NCI-H187 treated with DMSO at 0.1 percent for 48 hours (cell line): ENCODE measurements around the gene LDLRAD4.
"Not testable (repeated sequence)": the region's sequence is repeated elsewhere in the genome, so short reads cannot be mapped to it uniquely, and the experiment has no call there.

Experiments
- DNase-seq: peaks from one replicate; lab custom pipeline; 2025; lab: John Stamatoyannopoulos, UW

LDLRAD4 gene

GRCh38 chr18:13487237-13487636 lies 268.7 kb downstream of the LDLRAD4 start:
- no peak for DNase-seq

- no peak for DNase-seq
These were observed 269.8 kb downstream of the LDLRAD4 start for GRCh38 chr18:13488281-13488929.

GRCh38 chr18:13489303-13489702 lies 270.7 kb downstream of the LDLRAD4 start:
- DNase-seq = not testable (repeated sequence)

- no peak for DNase-seq
These were observed 272.6 kb downstream of the LDLRAD4 start for GRCh38 chr18:13491138-13491537.

DNA sequence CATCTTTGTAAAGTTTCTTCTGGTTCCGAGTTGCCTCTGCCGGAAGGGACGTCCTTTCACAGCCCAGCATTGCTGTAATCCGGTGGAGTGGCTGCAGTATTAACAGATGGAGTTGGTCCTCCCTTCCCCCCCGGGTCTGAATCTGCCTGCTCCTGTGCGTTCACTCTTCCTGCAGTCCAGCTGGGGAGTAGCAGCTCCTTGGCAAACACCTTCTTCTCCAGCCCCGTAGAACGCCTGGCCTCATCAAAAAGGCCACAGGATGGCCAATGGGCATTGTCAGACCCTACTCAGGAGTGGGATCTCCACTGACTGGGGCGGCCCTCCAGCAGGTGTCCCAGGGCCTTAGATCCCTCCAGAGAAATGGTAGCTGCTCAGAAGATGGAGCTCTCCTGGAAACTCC lies 273.8 kb downstream of the LDLRAD4 start:
- no peak for DNase-seq

- DNase-seq = no peak
These were observed 274.5 kb downstream of the LDLRAD4 start for GRCh38 chr18:13493079-13493478.

DNA sequence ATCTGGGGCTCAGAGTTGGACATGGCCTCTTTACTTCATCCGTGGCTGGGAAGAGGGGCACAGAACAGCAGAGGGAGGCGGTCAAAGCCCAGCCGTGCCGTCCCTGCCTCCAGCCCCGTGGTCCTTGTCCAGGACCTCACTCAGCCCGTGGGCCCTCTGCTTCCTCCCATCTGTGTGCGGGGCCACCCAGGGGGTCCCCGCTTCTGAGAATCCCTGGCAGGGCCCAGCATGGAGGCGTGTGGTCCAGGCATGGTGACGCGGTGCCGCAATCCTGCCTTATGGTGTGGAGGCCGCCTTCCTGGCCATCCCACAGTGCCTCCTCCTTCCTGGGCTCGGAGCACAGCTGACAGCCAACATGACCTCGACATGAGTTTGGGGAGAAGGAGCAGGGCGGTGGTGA lies 275.2 kb downstream of the LDLRAD4 start:
- DNase-seq = no peak

DNA sequence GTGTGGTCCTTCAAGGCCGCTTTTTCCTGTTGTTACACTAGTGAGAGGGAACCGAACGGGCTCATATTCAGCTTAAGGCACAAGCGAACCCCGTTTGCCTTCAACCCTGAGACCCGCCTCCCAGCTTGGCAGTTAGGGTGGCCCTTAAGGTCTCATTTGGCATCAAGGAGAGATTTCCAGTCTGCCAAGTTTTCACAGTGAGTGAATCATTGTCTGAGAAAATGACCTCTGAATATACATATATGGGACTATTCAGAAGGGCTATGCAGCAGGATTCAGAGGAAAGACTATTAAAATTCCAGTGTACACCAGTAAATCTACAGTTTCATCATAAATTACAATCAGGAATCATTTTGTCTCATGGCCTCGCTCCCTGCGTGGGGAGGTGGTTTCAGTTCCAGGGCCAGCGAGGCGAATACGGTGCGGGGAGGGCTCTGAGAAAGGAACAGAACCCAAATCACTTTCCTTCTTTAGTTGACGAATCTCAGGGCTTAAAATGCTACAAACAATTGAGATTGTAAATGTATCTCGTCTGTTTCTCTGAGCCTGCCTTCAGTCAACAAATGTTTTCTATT lies 276.4 kb downstream of the LDLRAD4 start:
- no peak for DNase-seq

- no peak for DNase-seq
These were observed 277.4 kb downstream of the LDLRAD4 start for GRCh38 chr18:13495961-13496360.

DNA sequence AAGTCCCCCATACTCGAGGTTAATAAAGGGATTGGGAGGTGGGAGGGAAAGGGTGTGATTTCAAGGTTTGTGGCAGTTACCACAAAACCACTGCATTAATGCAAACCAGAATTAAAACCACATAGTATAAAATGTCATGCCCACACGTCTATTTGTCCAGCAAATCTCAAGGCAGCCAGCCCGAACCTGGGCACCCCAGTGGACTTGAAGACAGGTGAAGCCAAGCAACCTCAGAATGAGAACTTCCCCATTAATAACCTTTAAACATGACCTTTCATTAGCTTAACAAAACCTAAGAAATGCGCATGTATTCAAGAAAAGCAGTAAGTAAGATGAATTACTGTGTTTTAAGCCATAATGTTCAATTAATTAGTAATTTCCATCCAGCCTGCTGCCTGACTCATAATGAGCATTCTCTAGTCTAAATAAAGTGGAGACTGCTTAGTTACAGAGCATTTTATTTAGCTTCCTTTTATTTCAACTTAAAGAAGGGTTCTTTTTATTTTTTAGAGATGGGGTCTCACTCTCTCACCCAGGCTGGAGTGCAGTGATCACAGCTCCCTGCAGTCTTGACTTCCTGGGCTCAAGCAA lies 278.2 kb downstream of the LDLRAD4 start:
- no peak for DNase-seq

- no peak for DNase-seq
These were observed 281.2 kb downstream of the LDLRAD4 start for GRCh38 chr18:13499803-13500202.

GRCh38 chr18:13500227-13500865 lies 281.8 kb downstream of the LDLRAD4 start:
- DNase-seq = peak; percentile 66

DNA sequence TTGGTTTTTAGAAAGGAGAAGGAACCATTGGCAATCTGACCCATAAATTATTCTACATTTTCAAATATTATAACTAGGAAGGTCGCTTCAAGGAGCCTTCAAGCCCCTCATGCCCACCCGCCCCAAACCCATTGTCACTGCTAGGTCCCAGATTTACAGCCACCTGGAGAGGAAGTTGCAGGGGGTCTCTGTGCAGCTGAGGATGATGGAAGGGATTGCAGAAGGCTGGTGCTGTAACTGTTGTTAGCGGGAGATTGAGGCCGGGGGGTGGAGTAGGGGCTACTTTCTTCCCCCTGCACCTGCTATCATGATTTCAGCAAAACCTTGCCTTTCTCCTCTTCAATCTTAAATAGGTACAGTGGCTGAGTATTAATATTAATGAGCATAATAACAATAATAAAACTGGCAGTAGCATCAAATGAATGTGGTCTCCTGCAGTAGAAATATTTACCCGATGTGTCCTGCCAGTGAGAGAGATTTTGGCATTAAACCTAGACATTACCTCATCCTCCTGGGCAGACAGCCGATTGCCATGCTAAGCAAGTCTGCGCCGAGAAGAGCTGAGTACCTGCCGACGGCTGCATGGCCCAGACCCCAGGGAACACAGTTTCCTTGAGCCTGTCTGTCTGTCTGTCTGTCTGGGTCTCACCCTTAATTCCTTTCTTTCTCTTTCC lies 282.4 kb downstream of the LDLRAD4 start:
- DNase-seq = no peak

- DNase-seq = no peak
These were observed 283.0 kb downstream of the LDLRAD4 start for GRCh38 chr18:13501543-13501887.

DNA sequence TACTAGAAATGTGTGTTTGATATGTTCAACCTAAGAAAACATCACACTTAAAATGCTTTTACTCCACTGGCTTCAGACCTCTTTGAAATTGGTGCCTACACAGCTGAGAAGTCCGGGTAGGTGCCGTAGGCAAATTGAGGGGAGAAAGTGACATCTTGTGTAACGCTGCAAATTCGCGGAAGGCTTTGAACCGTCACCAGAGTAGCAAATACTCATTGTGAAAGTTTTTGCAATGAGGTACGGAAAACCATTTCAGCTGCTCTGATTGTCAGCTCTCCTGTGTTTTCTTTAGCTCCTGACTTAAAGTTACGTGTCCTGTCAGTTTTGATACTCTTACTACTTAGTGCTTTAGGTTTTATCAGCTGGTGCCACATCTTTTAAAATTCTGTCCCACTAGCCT lies 283.3 kb downstream of the LDLRAD4 start:
- DNase-seq = no peak

DNA sequence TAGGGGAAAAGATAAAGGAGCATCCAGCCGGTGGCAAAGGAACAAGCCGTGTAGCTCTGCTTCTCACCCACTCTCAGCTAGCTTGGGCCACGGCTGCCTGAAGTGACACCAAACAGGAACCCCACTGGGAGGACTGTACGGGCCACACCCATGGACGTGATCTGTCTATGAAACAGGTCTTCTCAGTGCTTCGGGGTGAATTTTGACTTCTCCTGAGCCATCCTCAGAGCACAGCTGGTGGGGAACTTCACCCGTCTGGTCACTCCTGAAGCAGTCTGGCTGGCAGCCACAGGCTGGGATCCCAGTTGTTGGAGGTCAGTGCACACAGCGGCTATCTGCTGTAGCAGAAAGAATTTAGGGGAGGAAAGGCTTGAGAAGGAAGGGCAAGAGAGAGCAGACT lies 284.0 kb downstream of the LDLRAD4 start:
- DNase-seq = no peak

- DNase-seq = no peak
These were observed 285.3 kb downstream of the LDLRAD4 start for GRCh38 chr18:13503836-13504235.

DNA sequence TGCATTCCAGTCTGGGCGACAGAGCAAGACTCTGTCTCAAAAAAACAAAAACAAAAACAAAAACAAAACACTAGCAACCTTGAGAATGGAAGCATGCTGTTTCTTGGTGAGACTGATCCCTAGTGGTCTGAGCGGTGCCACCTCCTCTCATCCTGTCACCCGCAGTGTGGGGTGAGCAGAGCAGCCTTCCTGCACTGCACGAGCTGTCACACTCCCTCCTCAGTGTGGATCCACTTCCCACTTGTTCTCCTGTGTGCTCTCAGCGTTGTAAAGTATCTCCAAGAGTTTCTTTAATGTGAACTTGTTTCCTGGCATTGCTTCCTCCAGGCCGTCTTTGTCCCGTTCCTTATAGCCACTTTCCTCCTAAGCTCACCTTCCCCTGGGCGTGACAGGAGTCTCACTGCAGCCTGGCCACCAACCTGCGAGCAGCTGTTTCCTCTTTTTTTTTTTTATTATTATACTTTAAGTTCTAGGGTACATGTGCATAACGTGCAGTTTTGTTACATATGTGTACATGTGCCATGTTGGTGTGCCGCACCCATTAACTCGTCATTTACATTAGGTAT lies 287.3 kb downstream of the LDLRAD4 start:
- no peak for DNase-seq

GRCh38 chr18:13510594-13510993 lies 292.0 kb downstream of the LDLRAD4 start:
- DNase-seq = no peak

- DNase-seq = no peak
These were observed 293.5 kb downstream of the LDLRAD4 start for GRCh38 chr18:13511961-13512577.

DNA sequence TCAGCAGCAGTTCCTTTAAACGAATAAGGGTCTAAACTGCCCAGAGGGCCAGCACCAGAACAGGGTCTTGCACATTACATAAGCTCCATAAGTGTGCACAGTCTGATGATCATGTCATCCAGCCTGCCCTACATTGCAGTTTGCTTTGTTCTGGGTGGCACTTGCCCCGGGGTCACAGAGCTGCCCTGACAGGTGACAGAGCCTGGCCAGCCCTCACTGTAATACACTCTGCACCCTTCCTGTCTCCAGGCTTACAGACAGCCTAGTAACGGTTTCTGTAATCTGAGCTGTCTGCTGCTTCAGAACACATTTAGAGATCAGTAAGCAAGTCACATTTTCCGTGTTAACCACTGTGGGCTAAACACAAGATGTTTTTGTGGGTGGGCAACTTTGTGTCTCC lies 294.5 kb downstream of the LDLRAD4 start:
- DNase-seq = no peak

DNA sequence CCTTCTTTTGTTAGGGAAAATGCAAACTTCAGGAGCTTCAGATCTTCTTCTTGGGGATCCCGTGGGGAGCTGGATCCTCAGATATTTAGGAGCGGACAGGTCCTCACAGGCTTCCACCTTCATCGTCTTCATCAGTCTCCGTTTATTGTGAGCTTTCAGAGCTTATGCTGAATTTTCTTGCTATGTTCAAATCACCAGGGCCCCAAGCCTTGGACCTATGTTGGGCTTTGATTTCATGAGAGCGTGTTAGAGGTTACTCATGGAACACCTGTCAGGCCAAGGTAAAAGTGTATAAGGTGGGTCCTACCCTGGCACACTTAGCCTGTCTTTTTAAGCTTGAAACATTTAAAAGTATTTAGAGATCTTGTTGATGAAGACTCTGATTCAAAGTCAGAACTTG lies 294.9 kb downstream of the LDLRAD4 start:
- no peak for DNase-seq
